Esophagus squamous epithelium (tissue), 5 donors: ENCODE results near the gene UBE3B. TPM values are rescaled to one million over a fixed set of nuclear protein-coding genes. Genes with fewer than 3 reads are reported as not detected.

Experiments used
- DNase-seq: peaks from one replicate; lab custom pipeline; 2025; lab: John Stamatoyannopoulos, UW
- H3K27ac ChIP-seq, 4 donors: fragments of 200-600 bp; sonication (generic); one replicate each; pipeline ENCODE4 v1.5.1; 2016 to 2019; ENCODE audit warnings: mild to moderate bottlenecking in 1 of 4
- H3K27me3 ChIP-seq, 4 donors: fragments of 200-600 bp; sonication (generic); 1 replicate in 3 of 4; 2 replicates in 1 of 4; pipeline versions ENCODE4 v1.5.1 to v1.6.0; 2017 to 2021; ENCODE audit warnings: antibody characterized with exemption in 1 of 4
- H3K36me3 ChIP-seq, 3 donors: fragments of 200-600 bp; sonication (generic); one replicate each; pipeline ENCODE4 v1.5.1; 2016 to 2019
- H3K4me1 ChIP-seq, 3 donors: fragments of 200-600 bp; sonication (generic); one replicate each; pipeline ENCODE4 v1.5.1; 2017 to 2019
- H3K4me3 ChIP-seq, 4 donors: fragments of 200-600 bp; sonication (generic); 1 replicate in 3 of 4; 2 replicates in 1 of 4; pipeline ENCODE4 v1.5.1; 2016 to 2019; ENCODE audit warnings: mild to moderate bottlenecking in 2 of 4, moderate library complexity in 1 of 4
- H3K9me3 ChIP-seq, 3 donors: fragments of 200-600 bp; sonication (generic); one replicate each; pipeline ENCODE4 v1.5.1; 2016 to 2019
- CTCF ChIP-seq, 6 experiments: fragments of 450-650 bp in 4 of 6; fragments of 200-600 bp in 2 of 6; sonication (generic) in 2 of 6; IDR thresholded peaks; one replicate each; pipeline ENCODE4 v1.5.1; 2016 to 2019; ENCODE audit warnings: antibody characterized with exemption in 6 of 6, mild to moderate bottlenecking in 4 of 6, moderate library complexity in 4 of 6
- POLR2A ChIP-seq, 4 donors: fragments of 450-650 bp; IDR thresholded peaks; one replicate each; pipeline ENCODE4 v1.6.1; 2017; ENCODE audit warnings: antibody characterized with exemption in 4 of 4, mild to moderate bottlenecking in 4 of 4, moderate library complexity in 3 of 4
- WGBS, 2 donors: methylation state at CpG; one replicate each; pipeline ENCODE4 v1.1.5; 2018; 5-methylcytosine and 5-hydroxymethylcytosine counted together
- intact Hi-C: fragments of 100-400 bp; cut with DNase I; formaldehyde crosslinking; loops from one replicate; pipeline ENCODE4 v1.15.0; 2022
- total RNA-seq, 4 donors: library from RNA; depleted of rRNA; stranded (reverse); fragments of >200 nt; gene quantifications; one replicate each; pipeline ENCODE4 v1.1.0, GENCODE V29; 2016
- donor health status: DM: yes; HTN: yes; CAD: no.

The UBE3B gene
- total RNA-seq, 4 donors from 2014 or later = 31.7 to 48.7 (median 37.6) TPM

- 89 to 92% methylated on average over 5 of the region's 5 CpGs for WGBS, 2 donors
- no peak for TF ChIP-seq POLR2A (IDR thresholded peaks at IDR 0.05)
- no peak for TF ChIP-seq CTCF (IDR thresholded peaks at IDR 0.05)
- Histone ChIP-seq H3K4me3 (no peak overlapping the region), H3K9me3 (no peaks in the 10 kb centered on the region), H3K27ac (no peak overlapping the region), H3K4me1 (peaks cover 0 to 6% (median 6%) of the 10 kb centered on the region in 3 donors), H3K36me3 (peaks cover 6 to 100% (median 65%) of the 10 kb centered on the region in 3 donors), H3K27me3 (no peaks in the 10 kb centered on the region)
- no peak for DNase-seq
- intact Hi-C loops = no loop called here
These were observed 24.9 kb downstream of the UBE3B start for GRCh38 chr12:109502332-109502731.

- WGBS, 2 donors = 64 to 73% methylated on average over 3 of the region's 3 CpGs
- intact Hi-C loops = no loop called here
- peaks cover 11 to 100% (median 55%) of the 10 kb centered on the region in 3 donors for H3K36me3 ChIP-seq
- no peak for DNase-seq
- no peaks in the 10 kb centered on the region for H3K4me1 ChIP-seq
- no peak overlapping the region for H3K27ac ChIP-seq
- no peaks in the 10 kb centered on the region for H3K9me3 ChIP-seq
- no peak overlapping the region for H3K4me3 ChIP-seq
- TF ChIP-seq CTCF (IDR thresholded peaks at IDR 0.05) = no peak
- TF ChIP-seq POLR2A (IDR thresholded peaks at IDR 0.05) = no peak
- H3K27me3 ChIP-seq = no peaks in the 10 kb centered on the region
These were observed 26.2 kb downstream of the UBE3B start for GRCh38 chr12:109503611-109504010.

GRCh38 chr12:109504068-109504467 lies 26.6 kb downstream of the UBE3B start:
- no peak for TF ChIP-seq POLR2A (IDR thresholded peaks at IDR 0.05)
- no peak for TF ChIP-seq CTCF (IDR thresholded peaks at IDR 0.05)
- H3K4me3 ChIP-seq = no peak overlapping the region
- no peaks in the 10 kb centered on the region for H3K9me3 ChIP-seq
- no peaks in the 10 kb centered on the region for H3K27me3 ChIP-seq
- H3K27ac ChIP-seq = no peak overlapping the region
- intact Hi-C loops = no loop called here
- no peak for DNase-seq
- WGBS, 2 donors = 30 to 57% methylated on average over 1 of the region's 1 CpG
- peaks cover 11 to 100% (median 51%) of the 10 kb centered on the region in 3 donors for H3K36me3 ChIP-seq
- no peaks in the 10 kb centered on the region for H3K4me1 ChIP-seq

- Histone ChIP-seq H3K9me3 (no peaks in the 10 kb centered on the region), H3K4me1 (no peaks in the 10 kb centered on the region), H3K4me3 (no peak overlapping the region), H3K27ac (no peak overlapping the region), H3K36me3 (peaks cover 20 to 100% (median 43%) of the 10 kb centered on the region in 3 donors), H3K27me3 (no peaks in the 10 kb centered on the region)
- no peak for DNase-seq
- TF ChIP-seq POLR2A (IDR thresholded peaks at IDR 0.05) = no peak
- no peak for TF ChIP-seq CTCF (IDR thresholded peaks at IDR 0.05)
- intact Hi-C loops = no loop called here
- WGBS, 2 donors = 77 to 83% methylated on average over 5 to 15 of the region's 15 CpGs
These were observed 32.8 kb downstream of the UBE3B start for GRCh38 chr12:109510196-109510595.

GRCh38 chr12:109512608-109513007 lies 35.2 kb downstream of the UBE3B start:
- H3K4me1 ChIP-seq = no peaks in the 10 kb centered on the region
- H3K27ac ChIP-seq = no peak overlapping the region
- no peaks in the 10 kb centered on the region for H3K27me3 ChIP-seq
- no peak overlapping the region for H3K4me3 ChIP-seq
- no peaks in the 10 kb centered on the region for H3K9me3 ChIP-seq
- 77 to 94% methylated on average over 1 of the region's 1 CpG for WGBS, 2 donors
- peaks cover 16 to 100% (median 41%) of the 10 kb centered on the region in 3 donors for H3K36me3 ChIP-seq
- TF ChIP-seq POLR2A (IDR thresholded peaks at IDR 0.05) (no peak), CTCF (IDR thresholded peaks at IDR 0.05) (no peak)
- no peak for DNase-seq
- intact Hi-C loops = no loop called here
